HEK293 (cell line): Measurements from ENCODE around the gene CPEB3.

Source experiments
- CTCF ChIA-PET: fragments of 350-600 bp; formaldehyde crosslinking; extraction: SDS; loops from one replicate; lab custom pipeline; 2021; ENCODE audit warnings: antibody characterized with exemption; lab: Yijun Ruan, JAX
- POLR2A ChIA-PET: fragments of 300-600 bp; formaldehyde crosslinking; extraction: SDS; loops from one replicate; lab custom pipeline; 2020; ENCODE audit warnings: antibody characterized with exemption, inconsistent platforms; lab: Yijun Ruan, JAX
- H3K27ac ChIP-seq: fragments of 200-500 bp; sonication (Bioruptor generic); 2 replicates; pipeline ENCODE4 v1.5.1; 2014; ENCODE audit warnings: low read depth, low read length, control low read depth, inconsistent platforms; ENCODE audit errors: extremely low read depth
- H3K36me3 ChIP-seq, 2 experiments: fragments of 200-500 bp in 1 of 2; sonication (Bioruptor generic) in 1 of 2; 1 replicate in 1 of 2; 2 replicates in 1 of 2; pipeline ENCODE4 v1.5.1; 2014 to 2017; ENCODE audit warnings: inconsistent platforms in 2 of 2, low read length in 2 of 2; ENCODE audit not compliant: control insufficient read depth in 2 of 2, insufficient read depth in 1 of 2
- H3K4me1 ChIP-seq: fragments of 200-500 bp; sonication (Bioruptor generic); 2 replicates; pipeline ENCODE4 v1.5.1; 2014; ENCODE audit warnings: mild to moderate bottlenecking, low read length, inconsistent platforms; ENCODE audit not compliant: control insufficient read depth, insufficient read depth
- H3K4me3 ChIP-seq: 2 replicates; pipeline ENCODE4 v1.5.1; 2011; ENCODE audit warnings: low read depth, mild to moderate bottlenecking, control low read depth, low read length, moderate library complexity
- H3K9me3 ChIP-seq: fragments of 200-500 bp; sonication (Bioruptor generic); 2 replicates; pipeline ENCODE4 v1.5.1; 2014; ENCODE audit warnings: low read depth, low read length, inconsistent platforms; ENCODE audit not compliant: control insufficient read depth, insufficient read depth
- BCL11A ChIP-seq: fragments of 450-650 bp; formaldehyde crosslinking; IDR thresholded peaks from 2 replicates; pipeline ENCODE4 v1.5.1; 2016; ENCODE audit warnings: low read depth, missing biosample characterization, missing genetic modification characterization
- ZBTB7A ChIP-seq: fragments of 450-650 bp; formaldehyde crosslinking; IDR thresholded peaks from 2 replicates; pipeline ENCODE4 v1.5.1; 2016; ENCODE audit warnings: low read depth, missing biosample characterization, missing genetic modification characterization
- ZNF146 ChIP-seq: fragments of 450-650 bp; formaldehyde crosslinking; IDR thresholded peaks from 2 replicates; pipeline ENCODE4 v1.5.1; 2016; ENCODE audit warnings: missing biosample characterization, missing genetic modification characterization
- ZNF202 ChIP-seq: fragments of 450-650 bp; formaldehyde crosslinking; IDR thresholded peaks from 2 replicates; pipeline ENCODE4 v1.5.1; 2016; ENCODE audit warnings: missing biosample characterization, missing genetic modification characterization, borderline replicate concordance
- ZNF221 ChIP-seq: fragments of 450-650 bp; formaldehyde crosslinking; IDR thresholded peaks from 2 replicates; pipeline ENCODE4 v1.5.1; 2017; ENCODE audit warnings: missing biosample characterization, missing genetic modification characterization, borderline replicate concordance
- ZNF24 ChIP-seq: fragments of 450-650 bp; formaldehyde crosslinking; IDR thresholded peaks from 2 replicates; pipeline ENCODE4 v1.5.1; 2016; ENCODE audit warnings: missing biosample characterization, missing genetic modification characterization
- ZNF366 ChIP-seq: fragments of 450-650 bp; formaldehyde crosslinking; conservative IDR thresholded peaks from 2 replicates; pipeline ENCODE4 v1.5.1; 2016; ENCODE audit warnings: missing biosample characterization, missing genetic modification characterization
- ZNF433 ChIP-seq: fragments of 450-650 bp; formaldehyde crosslinking; IDR thresholded peaks from 2 replicates; pipeline ENCODE4 v1.5.1; 2016; ENCODE audit warnings: missing biosample characterization, missing genetic modification characterization, low read depth
- ZNF549 ChIP-seq: fragments of 450-650 bp; IDR thresholded peaks from 2 replicates; pipeline ENCODE4 v1.5.1; 2018; ENCODE audit warnings: missing biosample characterization, missing genetic modification characterization, mild to moderate bottlenecking, inconsistent platforms, moderate library complexity
- ZNF776 ChIP-seq: fragments of 450-650 bp; formaldehyde crosslinking; IDR thresholded peaks from 2 replicates; pipeline ENCODE4 v1.5.0; 2017; ENCODE audit warnings: missing biosample characterization, missing genetic modification characterization, borderline replicate concordance
- ZXDB ChIP-seq: fragments of 450-650 bp; formaldehyde crosslinking; IDR thresholded peaks from 2 replicates; pipeline ENCODE4 v1.5.1; 2016; ENCODE audit warnings: missing biosample characterization, missing genetic modification characterization
- TF ChIP-seq, protein P1 (sequence below): fragments of 450-650 bp; formaldehyde crosslinking; IDR thresholded peaks from 2 replicates; pipeline ENCODE4 v1.5.1; 2016; ENCODE audit warnings: missing biosample characterization, missing genetic modification characterization, low read depth
- TF ChIP-seq, protein P2 (sequence below): fragments of 450-650 bp; formaldehyde crosslinking; IDR thresholded peaks from 2 replicates; pipeline ENCODE4 v1.5.1; 2016; ENCODE audit warnings: missing biosample characterization, missing genetic modification characterization, borderline replicate concordance
- TF ChIP-seq, protein P3 (sequence below): fragments of 450-650 bp; formaldehyde crosslinking; IDR thresholded peaks from 2 replicates; pipeline ENCODE4 v1.5.1; 2016; ENCODE audit warnings: missing biosample characterization, missing genetic modification characterization
- TF ChIP-seq, protein P4 (sequence below): fragments of 450-650 bp; formaldehyde crosslinking; IDR thresholded peaks from 2 replicates; pipeline ENCODE4 v1.5.1; 2017; ENCODE audit warnings: missing biosample characterization, mild to moderate bottlenecking, missing genetic modification characterization, moderate library complexity

The CPEB3 gene

DNA sequence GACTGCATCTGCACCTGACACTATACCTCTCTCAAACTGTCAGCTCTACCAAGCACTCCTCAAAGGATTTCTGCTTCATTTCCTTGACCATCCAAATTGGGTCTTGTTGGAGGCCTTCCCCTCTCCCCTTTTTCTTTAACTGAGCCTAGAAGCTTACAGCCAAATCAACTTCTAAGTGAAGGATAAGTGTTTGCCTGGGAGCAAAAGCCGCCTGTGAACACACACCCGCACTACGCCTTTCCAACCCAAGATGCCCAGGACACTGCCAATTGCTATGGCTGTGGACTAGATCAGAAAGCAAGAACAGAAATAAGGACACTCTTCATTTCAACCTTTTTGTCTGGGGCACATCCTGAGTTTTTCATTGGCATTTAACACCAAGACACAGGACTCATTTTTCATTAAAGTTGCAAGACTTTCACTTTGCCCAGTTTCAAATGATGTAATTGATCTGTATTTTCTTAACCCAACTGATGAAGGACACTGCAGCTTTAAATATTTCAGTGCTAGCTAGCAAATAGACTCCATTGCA lies 52.8 kb downstream of the CPEB3 start:
- peaks cover 0 to 3% of the 10 kb centered on the region in 2 experiments; a peak in 1 of 3 replicates for H3K36me3 ChIP-seq
- ChIA-PET CTCF (interaction anchor here (1.4 kb wide), 1 partner anchor 34 kb away, joined by 3 read pairs; no protein-coding TSS in a partner anchor), POLR2A (interaction anchor here (1.0 kb wide), 1 partner anchor 53 kb away, joined by 3 read pairs; the partner anchor contains the start of genes CPEB3 and MARCHF5)
- peaks cover 9% of the 10 kb centered on the region; the same call in 1 of the 2 replicates for H3K4me1 ChIP-seq
- TF ChIP-seq ZNF776 (tag by site-specific recombination) (no peak), ZNF24 (tag by site-specific recombination) (no peak)
- TF ChIP-seq, protein P1, sequence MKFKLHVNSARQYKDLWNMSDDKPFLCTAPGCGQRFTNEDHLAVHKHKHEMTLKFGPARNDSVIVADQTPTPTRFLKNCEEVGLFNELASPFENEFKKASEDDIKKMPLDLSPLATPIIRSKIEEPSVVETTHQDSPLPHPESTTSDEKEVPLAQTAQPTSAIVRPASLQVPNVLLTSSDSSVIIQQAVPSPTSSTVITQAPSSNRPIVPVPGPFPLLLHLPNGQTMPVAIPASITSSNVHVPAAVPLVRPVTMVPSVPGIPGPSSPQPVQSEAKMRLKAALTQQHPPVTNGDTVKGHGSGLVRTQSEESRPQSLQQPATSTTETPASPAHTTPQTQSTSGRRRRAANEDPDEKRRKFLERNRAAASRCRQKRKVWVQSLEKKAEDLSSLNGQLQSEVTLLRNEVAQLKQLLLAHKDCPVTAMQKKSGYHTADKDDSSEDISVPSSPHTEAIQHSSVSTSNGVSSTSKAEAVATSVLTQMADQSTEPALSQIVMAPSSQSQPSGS (tag by site-specific recombination): 0 out of 2 replicates have a peak, but pooled peaks have one; percentile 2
- TF ChIP-seq, protein P2, sequence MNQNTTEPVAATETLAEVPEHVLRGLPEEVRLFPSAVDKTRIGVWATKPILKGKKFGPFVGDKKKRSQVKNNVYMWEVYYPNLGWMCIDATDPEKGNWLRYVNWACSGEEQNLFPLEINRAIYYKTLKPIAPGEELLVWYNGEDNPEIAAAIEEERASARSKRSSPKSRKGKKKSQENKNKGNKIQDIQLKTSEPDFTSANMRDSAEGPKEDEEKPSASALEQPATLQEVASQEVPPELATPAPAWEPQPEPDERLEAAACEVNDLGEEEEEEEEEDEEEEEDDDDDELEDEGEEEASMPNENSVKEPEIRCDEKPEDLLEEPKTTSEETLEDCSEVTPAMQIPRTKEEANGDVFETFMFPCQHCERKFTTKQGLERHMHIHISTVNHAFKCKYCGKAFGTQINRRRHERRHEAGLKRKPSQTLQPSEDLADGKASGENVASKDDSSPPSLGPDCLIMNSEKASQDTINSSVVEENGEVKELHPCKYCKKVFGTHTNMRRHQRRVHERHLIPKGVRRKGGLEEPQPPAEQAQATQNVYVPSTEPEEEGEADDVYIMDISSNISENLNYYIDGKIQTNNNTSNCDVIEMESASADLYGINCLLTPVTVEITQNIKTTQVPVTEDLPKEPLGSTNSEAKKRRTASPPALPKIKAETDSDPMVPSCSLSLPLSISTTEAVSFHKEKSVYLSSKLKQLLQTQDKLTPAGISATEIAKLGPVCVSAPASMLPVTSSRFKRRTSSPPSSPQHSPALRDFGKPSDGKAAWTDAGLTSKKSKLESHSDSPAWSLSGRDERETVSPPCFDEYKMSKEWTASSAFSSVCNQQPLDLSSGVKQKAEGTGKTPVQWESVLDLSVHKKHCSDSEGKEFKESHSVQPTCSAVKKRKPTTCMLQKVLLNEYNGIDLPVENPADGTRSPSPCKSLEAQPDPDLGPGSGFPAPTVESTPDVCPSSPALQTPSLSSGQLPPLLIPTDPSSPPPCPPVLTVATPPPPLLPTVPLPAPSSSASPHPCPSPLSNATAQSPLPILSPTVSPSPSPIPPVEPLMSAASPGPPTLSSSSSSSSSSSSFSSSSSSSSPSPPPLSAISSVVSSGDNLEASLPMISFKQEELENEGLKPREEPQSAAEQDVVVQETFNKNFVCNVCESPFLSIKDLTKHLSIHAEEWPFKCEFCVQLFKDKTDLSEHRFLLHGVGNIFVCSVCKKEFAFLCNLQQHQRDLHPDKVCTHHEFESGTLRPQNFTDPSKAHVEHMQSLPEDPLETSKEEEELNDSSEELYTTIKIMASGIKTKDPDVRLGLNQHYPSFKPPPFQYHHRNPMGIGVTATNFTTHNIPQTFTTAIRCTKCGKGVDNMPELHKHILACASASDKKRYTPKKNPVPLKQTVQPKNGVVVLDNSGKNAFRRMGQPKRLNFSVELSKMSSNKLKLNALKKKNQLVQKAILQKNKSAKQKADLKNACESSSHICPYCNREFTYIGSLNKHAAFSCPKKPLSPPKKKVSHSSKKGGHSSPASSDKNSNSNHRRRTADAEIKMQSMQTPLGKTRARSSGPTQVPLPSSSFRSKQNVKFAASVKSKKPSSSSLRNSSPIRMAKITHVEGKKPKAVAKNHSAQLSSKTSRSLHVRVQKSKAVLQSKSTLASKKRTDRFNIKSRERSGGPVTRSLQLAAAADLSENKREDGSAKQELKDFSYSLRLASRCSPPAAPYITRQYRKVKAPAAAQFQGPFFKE: no peak
- H3K9me3 ChIP-seq: no peaks in the 10 kb centered on the region
- H3K27ac ChIP-seq: no peak overlapping the region
- H3K4me3 ChIP-seq: no peak overlapping the region

DNA sequence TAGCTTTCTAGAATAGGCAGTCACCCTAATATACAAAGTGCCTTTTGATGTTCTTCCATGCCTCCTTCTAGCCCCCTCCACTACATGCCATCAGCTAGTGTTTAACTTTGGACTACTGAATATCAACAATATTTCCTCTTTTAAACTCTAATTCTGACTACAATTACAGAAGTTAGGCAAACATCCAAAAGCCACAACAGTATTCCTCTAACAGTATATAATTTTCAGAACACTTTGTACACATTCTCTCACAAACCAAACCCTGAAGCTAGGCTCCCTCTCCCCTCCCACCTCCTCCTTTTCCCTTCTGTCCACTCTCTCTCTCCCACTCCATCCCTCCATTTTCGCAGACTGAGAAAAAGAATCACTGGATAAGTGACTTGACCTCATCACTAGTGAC lies 59.7 kb downstream of the CPEB3 start:
- CTCF ChIA-PET: no interaction called here
- TF ChIP-seq, protein P3, sequence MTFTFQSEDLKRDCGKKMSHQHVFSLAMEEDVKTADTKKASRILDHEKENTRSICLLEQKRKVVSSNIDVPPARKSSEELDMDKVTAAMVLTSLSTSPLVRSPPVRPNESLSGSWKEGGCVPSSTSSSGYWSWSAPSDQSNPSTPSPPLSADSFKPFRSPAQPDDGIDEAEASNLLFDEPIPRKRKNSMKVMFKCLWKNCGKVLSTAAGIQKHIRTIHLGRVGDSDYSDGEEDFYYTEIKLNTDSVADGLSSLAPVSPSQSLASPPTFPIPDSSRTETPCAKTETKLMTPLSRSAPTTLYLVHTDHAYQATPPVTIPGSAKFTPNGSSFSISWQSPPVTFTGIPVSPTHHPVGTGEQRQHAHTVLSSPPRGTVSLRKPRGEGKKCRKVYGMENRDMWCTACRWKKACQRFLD (tag by site-specific recombination): no peak
- TF ChIP-seq BCL11A (tag by site-specific recombination) (no peak), ZNF366 (tag by site-specific recombination) (0 out of 2 replicates have a peak, but pooled peaks have one; percentile 27), ZBTB7A (no peak)
- POLR2A ChIA-PET: no interaction called here

DNA sequence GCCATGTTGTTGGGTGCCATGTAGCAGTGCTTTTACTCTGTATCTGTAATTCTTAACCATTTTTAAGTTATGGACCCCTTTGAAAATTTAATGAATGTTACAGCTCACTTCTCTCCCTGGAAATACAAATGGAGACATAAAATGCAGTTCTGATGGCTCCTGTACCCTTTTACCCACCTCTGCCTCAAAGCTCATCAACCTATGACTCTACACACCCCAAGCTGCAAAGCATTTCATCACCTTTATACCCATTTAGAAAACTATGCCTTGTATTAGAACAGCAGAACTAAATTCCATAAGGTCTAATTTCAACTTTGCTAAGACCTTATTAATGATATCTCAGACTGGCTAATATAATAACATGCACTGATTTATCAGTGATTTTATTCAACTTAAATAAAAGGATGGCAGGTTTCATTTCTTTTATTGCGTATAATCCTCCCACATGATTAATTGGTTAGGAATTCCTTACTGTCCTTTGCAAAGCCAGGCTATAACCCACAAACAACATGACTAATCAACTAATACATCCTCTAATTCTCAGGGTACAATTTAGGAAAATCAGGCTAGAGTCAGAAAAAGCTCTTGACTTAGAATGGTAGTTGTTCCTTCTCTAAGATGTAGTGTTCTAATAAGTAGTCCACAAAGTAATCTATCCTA lies 68.1 kb downstream of the CPEB3 start:
- Histone ChIP-seq H3K27ac (no peak overlapping the region), H3K4me3 (no peak overlapping the region), H3K36me3 (no peaks in the 10 kb centered on the region; a peak in 1 of 3 replicates), H3K4me1 (no peaks in the 10 kb centered on the region), H3K9me3 (no peaks in the 10 kb centered on the region)
- TF ChIP-seq ZNF221 (tag by site-specific recombination) (no peak), ZXDB (tag by site-specific recombination) (no peak), ZNF549 (tag by site-specific recombination) (no peak), ZNF146 (tag by site-specific recombination) (no peak), ZNF202 (tag by site-specific recombination) (no peak), ZNF433 (tag by site-specific recombination) (no peak)
- TF ChIP-seq, protein P4, sequence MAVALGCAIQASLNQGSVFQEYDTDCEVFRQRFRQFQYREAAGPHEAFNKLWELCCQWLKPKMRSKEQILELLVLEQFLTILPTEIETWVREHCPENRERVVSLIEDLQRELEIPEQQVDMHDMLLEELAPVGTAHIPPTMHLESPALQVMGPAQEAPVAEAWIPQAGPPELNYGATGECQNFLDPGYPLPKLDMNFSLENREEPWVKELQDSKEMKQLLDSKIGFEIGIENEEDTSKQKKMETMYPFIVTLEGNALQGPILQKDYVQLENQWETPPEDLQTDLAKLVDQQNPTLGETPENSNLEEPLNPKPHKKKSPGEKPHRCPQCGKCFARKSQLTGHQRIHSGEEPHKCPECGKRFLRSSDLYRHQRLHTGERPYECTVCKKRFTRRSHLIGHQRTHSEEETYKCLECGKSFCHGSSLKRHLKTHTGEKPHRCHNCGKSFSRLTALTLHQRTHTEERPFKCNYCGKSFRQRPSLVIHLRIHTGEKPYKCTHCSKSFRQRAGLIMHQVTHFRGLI (tag by site-specific recombination): no peak
- POLR2A ChIA-PET: interaction anchor here (0.6 to 1.0 kb wide), 2 partner anchors 18 to 976 kb away, joined by 6 to 9 read pairs; no protein-coding TSS in a partner anchor
- CTCF ChIA-PET: no interaction called here

More for the DNA sequence above, 59.7 kb downstream of the CPEB3 start:
- Histone ChIP-seq H3K4me1 (no peaks in the 10 kb centered on the region), H3K4me3 (no peak overlapping the region), H3K36me3 (peaks cover 0 to 8% of the 10 kb centered on the region in 2 experiments; a peak in 1 of 3 replicates), H3K27ac (no peak overlapping the region), H3K9me3 (no peaks in the 10 kb centered on the region)
